EH (cell line): ENCODE measurements around the gene ANKS1B.
A peak's percentile ranks its signal among the peaks of the same experiment; 100 is the strongest.
"Not testable (repeated sequence)": the region's sequence is repeated elsewhere in the genome, so short reads cannot be mapped to it uniquely, and the experiment has no call there.

ENCODE experiments used
- DNase-seq: peaks from one replicate; pipeline ENCODE4 v3.0.0-alpha.2; 2015; ENCODE audit warnings: low read depth

The ANKS1B gene

GRCh38 chr12:99009654-99010296 is 975.0 kb downstream of the ANKS1B start:
- DNase-seq, result no peak

- DNase-seq, result no peak
These were observed 979.1 kb downstream of the ANKS1B start for GRCh38 chr12:99005601-99006000.

GRCh38 chr12:99004799-99005466 is 979.8 kb downstream of the ANKS1B start:
- DNase-seq, result no peak

- DNase-seq, result no peak
These were observed 982.0 kb downstream of the ANKS1B start for GRCh38 chr12:99002731-99003130.

- DNase-seq, result no peak
These were observed 982.6 kb downstream of the ANKS1B start for GRCh38 chr12:99002156-99002555.

- DNase-seq, result no peak
These were observed 985.2 kb downstream of the ANKS1B start for GRCh38 chr12:98999559-98999958.

- DNase-seq, result peak; percentile 54
These were observed 985.9 kb downstream of the ANKS1B start for GRCh38 chr12:98998697-98999299.

- no peak for DNase-seq
These were observed 986.8 kb downstream of the ANKS1B start for GRCh38 chr12:98997899-98998298.

GRCh38 chr12:98990648-98991047 is 994.1 kb downstream of the ANKS1B start:
- DNase-seq, result no peak

- no peak for DNase-seq
These were observed 999.6 kb downstream of the ANKS1B start for GRCh38 chr12:98985156-98985555.

GRCh38 chr12:98983647-98984046 is 1001.1 kb downstream of the ANKS1B start:
- DNase-seq, result peak; percentile 6

GRCh38 chr12:98980508-98980907 is 1004.2 kb downstream of the ANKS1B start:
- no peak for DNase-seq

GRCh38 chr12:98977186-98977585 is 1007.5 kb downstream of the ANKS1B start:
- no peak for DNase-seq

GRCh38 chr12:98974767-98975381 is 1009.9 kb downstream of the ANKS1B start:
- DNase-seq, result no peak

GRCh38 chr12:98973395-98973794 is 1011.3 kb downstream of the ANKS1B start:
- DNase-seq, result peak; percentile 20

- no peak for DNase-seq
These were observed 1013.8 kb downstream of the ANKS1B start for GRCh38 chr12:98970950-98971349.

- DNase-seq, result no peak
These were observed 1014.5 kb downstream of the ANKS1B start for GRCh38 chr12:98970210-98970609.

- no peak for DNase-seq
These were observed 1015.8 kb downstream of the ANKS1B start for GRCh38 chr12:98968896-98969295.

- not testable (repeated sequence) for DNase-seq
These were observed 1027.6 kb downstream of the ANKS1B start for GRCh38 chr12:98957135-98957534.

GRCh38 chr12:98955284-98955683 is 1029.5 kb downstream of the ANKS1B start:
- peak; percentile 4 for DNase-seq

GRCh38 chr12:98954506-98954905 is 1030.2 kb downstream of the ANKS1B start:
- no peak for DNase-seq

GRCh38 chr12:98951406-98951805 is 1033.3 kb downstream of the ANKS1B start:
- DNase-seq, result no peak

GRCh38 chr12:98948343-98948949 is 1036.3 kb downstream of the ANKS1B start:
- DNase-seq, result no peak
